Prostate gland (tissue), 2 donors: Measurements from ENCODE around the gene FKTN. TPM values are rescaled to one million over a fixed set of nuclear protein-coding genes. Genes with fewer than 3 reads are reported as not detected.

Source experiments
- DNase-seq: peaks from one replicate; pipeline ENCODE4 v3.0.0-alpha.2; 2019; ENCODE audit warnings: low spot score
- H3K27ac ChIP-seq, 2 donors: fragments of 200-600 bp; sonication (generic); 2 replicates each; pipeline ENCODE4 v1.5.1; 2017 to 2019
- H3K27me3 ChIP-seq: fragments of 200-600 bp; sonication (generic); replicated peaks from 2 replicates; pipeline ENCODE4 v1.5.1; 2019; ENCODE audit not compliant: insufficient read depth
- H3K36me3 ChIP-seq, 2 donors: fragments of 200-600 bp; sonication (generic); 1 replicate in 1 of 2; 2 replicates in 1 of 2; pipeline versions ENCODE4 v1.5.1 to v1.8.1; 2017 to 2019
- H3K4me1 ChIP-seq: fragments of 200-600 bp; sonication (generic); replicated peaks from 2 replicates; pipeline ENCODE4 v1.5.1; 2019
- H3K4me3 ChIP-seq, 2 donors: fragments of 200-600 bp; sonication (generic); 2 replicates each; pipeline ENCODE4 v1.5.1; 2017 to 2019
- H3K9me3 ChIP-seq: fragments of 200-600 bp; sonication (generic); 2 replicates; pipeline ENCODE4 v1.5.1; 2017
- POLR2A ChIP-seq: fragments of 450-650 bp; IDR thresholded peaks from one replicate; pipeline ENCODE4 v1.6.1; 2016; ENCODE audit warnings: antibody characterized with exemption, mild to moderate bottlenecking
- POLR2AphosphoS5 ChIP-seq: sonication (generic); formaldehyde crosslinking; IDR thresholded peaks from one replicate; pipeline ENCODE4 v1.6.1; 2017; ENCODE audit warnings: antibody characterized with exemption
- WGBS: methylation state at CpG from one replicate; pipeline ENCODE4 v1.1.5; 2018; 5-methylcytosine and 5-hydroxymethylcytosine counted together
- intact Hi-C: fragments of 100-400 bp; cut with DNase I; formaldehyde crosslinking; loops from one replicate; pipeline ENCODE4 v1.14.2; 2022
- total RNA-seq, 2 donors: library from RNA; depleted of rRNA; stranded (reverse); fragments of >200 nt; gene quantifications; one replicate each; pipeline ENCODE4 v1.1.0, GENCODE V29; 2016
- TF ChIP-seq, protein P1 (sequence below), 4 experiments: fragments of 200-600 bp in 2 of 4; fragments of 450-650 bp in 2 of 4; sonication (generic) in 2 of 4; IDR thresholded peaks; 1 replicate in 3 of 4; 2 replicates in 1 of 4; pipeline ENCODE4 v1.5.1; 2016 to 2019; ENCODE audit warnings: antibody characterized with exemption in 4 of 4, mild to moderate bottlenecking in 2 of 4, moderate library complexity in 2 of 4

Gene FKTN
- total RNA-seq, 2 donors from 2014 or later: 10.1 to 20.2 TPM

DNA sequence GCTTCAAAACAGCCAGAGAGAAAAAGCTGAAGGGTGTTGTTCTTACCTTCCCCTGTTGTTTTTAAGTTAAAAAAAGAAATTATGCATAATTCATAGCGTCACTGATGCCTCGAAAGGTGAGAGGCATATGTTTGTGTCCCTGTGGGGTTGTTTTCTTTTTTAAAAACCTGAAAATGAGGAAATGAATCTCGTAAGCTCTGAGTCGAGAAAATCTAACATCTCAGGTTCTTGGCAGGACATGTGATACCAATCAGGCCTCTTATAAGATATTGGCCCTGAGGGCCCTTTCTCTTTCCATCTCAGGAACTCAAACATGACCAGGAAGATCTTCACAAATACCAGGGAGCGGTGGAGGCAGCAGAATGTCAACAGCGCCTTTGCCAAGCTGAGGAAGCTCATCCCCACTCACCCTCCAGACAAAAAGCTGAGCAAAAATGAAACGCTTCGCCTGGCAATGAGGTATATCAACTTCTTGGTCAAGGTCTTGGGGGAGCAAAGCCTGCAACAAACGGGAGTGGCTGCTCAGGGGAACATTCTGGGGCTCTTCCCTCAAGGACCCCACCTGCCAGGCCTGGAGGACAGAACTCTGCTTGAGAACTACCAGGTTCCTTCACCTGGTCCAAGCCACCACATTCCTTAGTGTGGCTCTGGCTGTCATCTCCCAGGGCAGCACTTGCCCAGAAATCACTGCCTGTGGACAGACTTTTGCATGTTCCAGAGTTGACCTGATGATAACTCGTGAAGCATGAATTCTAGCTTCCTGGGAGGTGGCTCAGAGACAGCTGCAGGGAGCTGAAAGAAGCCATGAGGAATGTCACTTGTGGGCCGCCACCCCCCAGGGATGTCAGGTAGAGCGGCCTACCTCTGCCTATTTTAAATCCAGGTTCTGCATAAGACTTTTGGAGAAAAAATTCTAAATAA is 104.5 kb downstream of the FKTN start, which contains the start of gene TAL2:
Gene TAL2, plus strand, starts transcription at position 274 of the 921 bp plus-strand sequence. Its CDS starts 40 bp downstream, at position 314.
- Histone ChIP-seq H3K9me3 (no peaks in the 10 kb centered on the region), H3K4me3 (no peak within 1 kb of the TSS), H3K27me3 (no peaks in the 10 kb centered on the region), H3K27ac (no peak within 1 kb of the TSS), H3K36me3 (no peaks in the 10 kb centered on the region), H3K4me1 (no peaks in the 10 kb centered on the region)
- TF ChIP-seq, protein P1, sequence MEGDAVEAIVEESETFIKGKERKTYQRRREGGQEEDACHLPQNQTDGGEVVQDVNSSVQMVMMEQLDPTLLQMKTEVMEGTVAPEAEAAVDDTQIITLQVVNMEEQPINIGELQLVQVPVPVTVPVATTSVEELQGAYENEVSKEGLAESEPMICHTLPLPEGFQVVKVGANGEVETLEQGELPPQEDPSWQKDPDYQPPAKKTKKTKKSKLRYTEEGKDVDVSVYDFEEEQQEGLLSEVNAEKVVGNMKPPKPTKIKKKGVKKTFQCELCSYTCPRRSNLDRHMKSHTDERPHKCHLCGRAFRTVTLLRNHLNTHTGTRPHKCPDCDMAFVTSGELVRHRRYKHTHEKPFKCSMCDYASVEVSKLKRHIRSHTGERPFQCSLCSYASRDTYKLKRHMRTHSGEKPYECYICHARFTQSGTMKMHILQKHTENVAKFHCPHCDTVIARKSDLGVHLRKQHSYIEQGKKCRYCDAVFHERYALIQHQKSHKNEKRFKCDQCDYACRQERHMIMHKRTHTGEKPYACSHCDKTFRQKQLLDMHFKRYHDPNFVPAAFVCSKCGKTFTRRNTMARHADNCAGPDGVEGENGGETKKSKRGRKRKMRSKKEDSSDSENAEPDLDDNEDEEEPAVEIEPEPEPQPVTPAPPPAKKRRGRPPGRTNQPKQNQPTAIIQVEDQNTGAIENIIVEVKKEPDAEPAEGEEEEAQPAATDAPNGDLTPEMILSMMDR (IDR thresholded peaks at IDR 0.05): no peak
- TF ChIP-seq POLR2AphosphoS5: no peak
- TF ChIP-seq POLR2A: no peak
- 85% methylated on average over 12 of the region's 12 CpGs for WGBS
- no peak for DNase-seq
- intact Hi-C loops: no loop called here

DNA sequence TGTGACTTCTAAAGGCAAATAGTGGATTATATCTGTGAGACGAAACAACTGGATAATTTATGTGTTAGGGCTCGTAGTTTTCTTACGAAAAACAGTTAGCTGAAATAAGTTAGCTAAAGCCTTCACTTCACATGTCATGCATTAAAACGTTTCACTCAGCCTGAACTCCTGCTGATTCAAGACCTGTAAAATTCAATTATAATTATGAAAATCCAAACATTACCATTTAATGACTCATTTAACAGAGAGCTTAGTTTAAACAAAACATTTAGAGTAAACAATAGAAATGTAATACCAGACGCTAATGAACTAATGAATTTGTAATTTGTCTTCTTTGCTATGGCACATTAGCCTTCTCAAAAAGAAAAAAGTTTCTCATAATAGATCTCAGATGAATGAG is 106.0 kb downstream of the FKTN start:
- Histone ChIP-seq H3K4me3 (no peak overlapping the region), H3K36me3 (no peaks in the 10 kb centered on the region), H3K27me3 (no peaks in the 10 kb centered on the region), H3K4me1 (no peaks in the 10 kb centered on the region), H3K9me3 (no peaks in the 10 kb centered on the region), H3K27ac (no peak overlapping the region)
- intact Hi-C loops: no loop called here
- TF ChIP-seq POLR2A (no peak), POLR2AphosphoS5 (no peak)
- TF ChIP-seq, protein P1 (IDR thresholded peaks at IDR 0.05): no peak
- 58% methylated on average over 5 of the region's 5 CpGs for WGBS
- DNase-seq: no peak

DNA sequence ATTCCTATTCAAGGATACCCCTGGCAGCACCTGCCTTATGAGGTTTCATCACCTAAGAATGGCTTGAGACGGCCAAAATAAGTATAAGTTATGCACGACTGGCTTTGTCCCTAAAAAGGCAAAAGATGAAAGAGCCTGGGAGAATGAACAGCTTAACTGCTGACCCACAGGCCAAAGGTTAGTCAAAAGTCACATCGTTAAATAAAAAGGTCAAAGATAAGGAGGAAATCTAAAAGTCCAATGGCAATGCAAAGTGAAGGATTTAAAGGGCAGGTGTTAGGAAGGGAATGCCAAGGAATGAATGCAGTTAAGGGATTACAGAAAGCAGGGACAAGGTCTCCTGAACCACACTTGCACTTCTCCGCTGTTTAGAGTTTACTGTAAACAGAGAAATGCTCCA is 109.9 kb downstream of the FKTN start:
- no peak for DNase-seq
- intact Hi-C loops: no loop called here
- H3K4me1 ChIP-seq: no peaks in the 10 kb centered on the region
- 30% methylated on average over 4 of the region's 4 CpGs for WGBS
- no peaks in the 10 kb centered on the region for H3K9me3 ChIP-seq
- H3K36me3 ChIP-seq: no peaks in the 10 kb centered on the region
- no peaks in the 10 kb centered on the region for H3K27me3 ChIP-seq
- TF ChIP-seq POLR2AphosphoS5 (no peak), POLR2A (no peak)
- TF ChIP-seq, protein P1 (IDR thresholded peaks at IDR 0.05): no peak
- no peak overlapping the region for H3K4me3 ChIP-seq
- no peak overlapping the region for H3K27ac ChIP-seq

DNA sequence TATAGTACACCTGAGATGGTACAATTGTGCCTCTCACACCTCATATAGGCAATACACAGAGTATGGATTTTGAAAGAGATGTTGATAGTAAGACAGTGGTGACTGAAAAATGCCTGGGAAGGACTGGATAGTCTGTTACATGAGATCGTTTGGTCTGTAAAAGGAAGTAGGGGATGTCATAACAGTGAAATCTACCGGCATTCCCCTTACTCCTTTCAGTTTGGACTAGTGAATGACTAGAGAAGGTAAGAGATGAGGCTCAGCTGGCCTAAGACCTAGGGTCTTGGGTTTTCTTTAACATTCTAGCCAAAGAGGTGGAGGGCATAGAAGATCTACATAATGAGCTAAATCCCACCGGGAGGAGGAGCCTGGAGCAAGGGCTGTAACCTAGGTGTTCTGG is 112.4 kb downstream of the FKTN start:
- 74% methylated on average over 3 of the region's 3 CpGs for WGBS
- intact Hi-C loops: no loop called here
- TF ChIP-seq, protein P1 (IDR thresholded peaks at IDR 0.05): no peak
- TF ChIP-seq POLR2A: no peak
- no peak for TF ChIP-seq POLR2AphosphoS5

DNA sequence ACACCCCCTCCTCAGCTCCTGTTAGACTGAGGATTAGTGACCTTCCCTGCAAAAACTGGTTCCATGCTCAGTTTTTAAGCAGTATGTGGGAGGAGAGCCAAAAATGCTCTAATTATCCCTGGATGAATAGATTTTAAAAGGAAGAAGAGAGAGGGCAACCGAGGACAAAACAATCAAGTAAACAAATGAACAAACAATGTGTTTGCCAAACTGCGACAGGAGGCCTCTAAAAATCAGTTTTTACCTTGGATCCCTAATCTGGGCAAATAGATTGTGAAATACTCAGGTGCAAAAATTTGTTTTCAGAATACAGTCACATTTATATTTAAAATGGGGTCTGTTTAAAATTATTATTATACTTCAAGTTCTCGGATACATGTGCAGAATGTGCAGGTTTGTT is 112.8 kb downstream of the FKTN start:
- Histone ChIP-seq H3K36me3 (no peaks in the 10 kb centered on the region), H3K4me3 (no peak overlapping the region), H3K27me3 (no peaks in the 10 kb centered on the region), H3K9me3 (no peaks in the 10 kb centered on the region), H3K27ac (no peak overlapping the region), H3K4me1 (no peaks in the 10 kb centered on the region)
- 71% methylated on average over 3 of the region's 3 CpGs for WGBS
- no peak for TF ChIP-seq POLR2A
- no peak for TF ChIP-seq POLR2AphosphoS5
- intact Hi-C loops: no loop called here
- no peak for DNase-seq

More for the DNA sequence above, 112.4 kb downstream of the FKTN start:
- H3K27me3 ChIP-seq: no peaks in the 10 kb centered on the region
- DNase-seq: no peak
- no peaks in the 10 kb centered on the region for H3K4me1 ChIP-seq
- no peaks in the 10 kb centered on the region for H3K9me3 ChIP-seq
- H3K27ac ChIP-seq: no peak overlapping the region
- no peak overlapping the region for H3K4me3 ChIP-seq
- H3K36me3 ChIP-seq: no peaks in the 10 kb centered on the region
